HG03558 (cell line): ENCODE data around the gene CPT2.

Experiments
- ATAC-seq: cut with Tn5 transposase; IDR thresholded peaks from one replicate; pipeline ENCODE4 v1.9.1; 2021; ENCODE audit warnings: moderate number of reproducible peaks; ENCODE audit not compliant: unreplicated experiment; ENCODE audit errors: extremely low read depth

Gene CPT2

GRCh38 chr1:53210352-53210751 is 13.7 kb downstream of the CPT2 start:
- ATAC-seq: no peak

- ATAC-seq: no peak
Measured at GRCh38 chr1:53210954-53211353, 14.3 kb downstream of the CPT2 start.

GRCh38 chr1:53214376-53214940 is 17.8 kb downstream of the CPT2 start:
- no peak for ATAC-seq

GRCh38 chr1:53218201-53218600 is 21.6 kb downstream of the CPT2 start:
- no peak for ATAC-seq

GRCh38 chr1:53219711-53220110 is 23.1 kb downstream of the CPT2 start:
- no peak for ATAC-seq

- ATAC-seq: peak; percentile 68
Measured at GRCh38 chr1:53220171-53220961, 23.7 kb downstream of the CPT2 start, which contains the start of gene CZIB. Gene CZIB (minus strand): TSS chr1:53220634. CDS start chr1:53220575, 59 bp downstream.

- no peak for ATAC-seq
Measured at GRCh38 chr1:53220962-53221286, 24.3 kb downstream of the CPT2 start.

- no peak for ATAC-seq
Measured at GRCh38 chr1:53237638-53238037, 41.0 kb downstream of the CPT2 start.

- peak; percentile 77 for ATAC-seq
Measured at GRCh38 chr1:53238197-53239155, 41.9 kb downstream of the CPT2 start, which contains the start of gene MAGOH. Gene MAGOH (minus strand): TSS chr1:53238518. CDS start chr1:53238448, 70 bp downstream.

GRCh38 chr1:53241828-53242227 is 45.2 kb downstream of the CPT2 start:
- ATAC-seq: no peak

- ATAC-seq: no peak
Measured at GRCh38 chr1:53242381-53242780, 45.8 kb downstream of the CPT2 start.

- no peak for ATAC-seq
Measured at GRCh38 chr1:53244141-53244540, 47.5 kb downstream of the CPT2 start.

- ATAC-seq: no peak
Measured at GRCh38 chr1:53246261-53247134, 49.9 kb downstream of the CPT2 start.

GRCh38 chr1:53249706-53250105 is 53.1 kb downstream of the CPT2 start:
- ATAC-seq: no peak

- no peak for ATAC-seq
Measured at GRCh38 chr1:53250325-53250724, 53.7 kb downstream of the CPT2 start.

GRCh38 chr1:53254011-53254640 is 57.5 kb downstream of the CPT2 start:
- no peak for ATAC-seq

GRCh38 chr1:53255031-53255430 is 58.4 kb downstream of the CPT2 start:
- ATAC-seq: no peak

- ATAC-seq: no peak
Measured at GRCh38 chr1:53256511-53257453, 60.2 kb downstream of the CPT2 start.
